Bronchial epithelial cell (primary cell): ENCODE data around the gene ST6GALNAC4. TPM values are rescaled to one million over a fixed set of nuclear protein-coding genes. Genes with fewer than 3 reads are reported as not detected.
A peak's percentile ranks its signal among the peaks of the same experiment; 100 is the strongest.

Experiments
- DNase-seq: peaks from one replicate; pipeline ENCODE4 v3.0.0-alpha.2; 2010; ENCODE audit warnings: low read depth
- FAIRE-seq: peaks from 2 replicates; lab custom pipeline; 2011; peaks lifted over from hg19 to GRCh38; lab: Jason Lieb, UNC
- H3K27me3 ChIP-seq: 2 replicates; pipeline ENCODE4 v1.5.1; 2011; ENCODE audit warnings: low read length; ENCODE audit not compliant: control insufficient read depth, insufficient read depth
- H3K36me3 ChIP-seq: 2 replicates; pipeline ENCODE4 v1.5.1; 2011; ENCODE audit warnings: low read length; ENCODE audit not compliant: control insufficient read depth, insufficient read depth
- H3K4me3 ChIP-seq: 2 replicates; pipeline ENCODE4 v1.5.1; 2011; ENCODE audit warnings: mild to moderate bottlenecking, low read depth, low read length, control low read depth
- CTCF ChIP-seq: IDR thresholded peaks from 2 replicates; pipeline ENCODE4 v1.5.1; 2011; ENCODE audit warnings: mild to moderate bottlenecking, moderate library complexity, low read length, control low read depth, inconsistent platforms; ENCODE audit not compliant: insufficient read depth, severe bottlenecking
- total RNA-seq: library from RNA; depleted of rRNA; stranded (reverse); fragments of >200 nt; gene quantifications from 2 replicates; pipeline ENCODE4 v1.2.1, GENCODE V29; 2014

ST6GALNAC4 gene
- total RNA-seq, 1 donor from 2014 or later: 21.3 TPM

GRCh38 chr9:127937056-127937387, 20.2 kb upstream of the ST6GALNAC4 start:
- FAIRE-seq: no peak
- no peaks in the 10 kb centered on the region for H3K27me3 ChIP-seq
- no peak for TF ChIP-seq CTCF
- peak overlapping the region; percentile 71 for H3K4me3 ChIP-seq
- no peak for DNase-seq
- peaks cover 8% of the 10 kb centered on the region for H3K36me3 ChIP-seq

GRCh38 chr9:127936347-127936852, 19.6 kb upstream of the ST6GALNAC4 start:
- FAIRE-seq (no peak), DNase-seq (no peak)
- Histone ChIP-seq H3K27me3 (no peaks in the 10 kb centered on the region), H3K36me3 (peaks cover 6% of the 10 kb centered on the region), H3K4me3 (peak overlapping the region; percentile 71)
- TF ChIP-seq CTCF: no peak

- FAIRE-seq (no peak), DNase-seq (peak; percentile 46)
- Histone ChIP-seq H3K27me3 (no peaks in the 10 kb centered on the region), H3K4me3 (no peak overlapping the region), H3K36me3 (peaks cover 6% of the 10 kb centered on the region)
- TF ChIP-seq CTCF: no peak
These were observed 19.0 kb upstream of the ST6GALNAC4 start for GRCh38 chr9:127935765-127936221.

GRCh38 chr9:127934986-127935385, 18.1 kb upstream of the ST6GALNAC4 start:
- no peaks in the 10 kb centered on the region for H3K27me3 ChIP-seq
- no peak overlapping the region for H3K4me3 ChIP-seq
- DNase-seq: no peak
- TF ChIP-seq CTCF: no peak
- peaks cover 4% of the 10 kb centered on the region for H3K36me3 ChIP-seq
- FAIRE-seq: no peak

- FAIRE-seq (no peak), DNase-seq (no peak)
- Histone ChIP-seq H3K4me3 (no peak overlapping the region), H3K27me3 (no peaks in the 10 kb centered on the region), H3K36me3 (peaks cover 4% of the 10 kb centered on the region)
- peak; percentile 1 for TF ChIP-seq CTCF
These were observed 17.4 kb upstream of the ST6GALNAC4 start for GRCh38 chr9:127934248-127934647.
